GM19372 (cell line): ENCODE data around the gene DMKN.
A peak's percentile ranks its signal among the peaks of the same experiment; 100 is the strongest.

ENCODE experiments used
- ATAC-seq: cut with Tn5 transposase; IDR thresholded peaks from one replicate; pipeline ENCODE4 v1.9.1; 2021; ENCODE audit warnings: mild to moderate bottlenecking, low read depth, moderate library complexity; ENCODE audit not compliant: unreplicated experiment

DMKN gene

GRCh38 chr19:35551091-35551810 lies 37.8 kb upstream of the DMKN start:
- ATAC-seq, result no peak

GRCh38 chr19:35549879-35550523 lies 36.6 kb upstream of the DMKN start:
- no peak for ATAC-seq

GRCh38 chr19:35549174-35549788 lies 35.8 kb upstream of the DMKN start:
- ATAC-seq, result no peak

- ATAC-seq, result no peak
Observed at GRCh38 chr19:35546532-35546931, 33.1 kb upstream of the DMKN start.

GRCh38 chr19:35545855-35546381 lies 32.5 kb upstream of the DMKN start:
- ATAC-seq, result peak; percentile 48

- ATAC-seq, result peak; percentile 87
Observed at GRCh38 chr19:35545001-35545854, 31.8 kb upstream of the DMKN start, which contains the start of gene TMEM147. TSS of gene TMEM147 (plus strand) at chr19:35545626. CDS start at chr19:35545740, 114 bp downstream.

- no peak for ATAC-seq
Observed at GRCh38 chr19:35544110-35544802, 30.8 kb upstream of the DMKN start.

- no peak for ATAC-seq
Observed at GRCh38 chr19:35543280-35544109, 30.0 kb upstream of the DMKN start.

- ATAC-seq, result no peak
Observed at GRCh38 chr19:35542209-35542608, 28.8 kb upstream of the DMKN start.

- ATAC-seq, result no peak
Observed at GRCh38 chr19:35540356-35540927, 27.0 kb upstream of the DMKN start.

GRCh38 chr19:35539850-35540249 lies 26.4 kb upstream of the DMKN start:
- ATAC-seq, result no peak

GRCh38 chr19:35539314-35539713 lies 25.9 kb upstream of the DMKN start:
- ATAC-seq, result no peak

- ATAC-seq, result no peak
Observed at GRCh38 chr19:35534803-35535480, 21.5 kb upstream of the DMKN start.

GRCh38 chr19:35533822-35534392 lies 20.5 kb upstream of the DMKN start:
- ATAC-seq, result no peak

- no peak for ATAC-seq
Observed at GRCh38 chr19:35533201-35533821, 19.9 kb upstream of the DMKN start, which contains the start of gene GAPDHS. TSS of gene GAPDHS (plus strand) at chr19:35533456. CDS start at chr19:35533528, 72 bp downstream.

GRCh38 chr19:35531291-35531690 lies 17.8 kb upstream of the DMKN start:
- no peak for ATAC-seq
